Naive B cell (primary cell): ENCODE data around the gene SKIC3. TPM values are rescaled to one million over a fixed set of nuclear protein-coding genes. Genes with fewer than 3 reads are reported as not detected.
A peak's percentile ranks its signal among the peaks of the same experiment; 100 is the strongest.

Source experiments
- ATAC-seq, 2 donors: fragments of 150-1000 bp; cut with Tn5 transposase; 2 replicates each; pipeline ENCODE4 v1.10.0; 2021; ENCODE audit warnings: low read depth in 2 of 2, mild to moderate bottlenecking in 2 of 2, moderate library complexity in 2 of 2
- DNase-seq: peaks from one replicate; pipeline ENCODE4 v3.0.0; 2022
- H3K27ac Mint-ChIP-seq, 6 donors: one replicate each; pipeline ENCODE4 v1.8.0; 2020 to 2022; ENCODE audit warnings: mild to moderate bottlenecking in 6 of 6, mixed read lengths in 6 of 6, moderate library complexity in 5 of 6, inconsistent platforms in 2 of 6
- H3K27me3 Mint-ChIP-seq, 3 donors: one replicate each; pipeline ENCODE4 v1.8.0; 2021 to 2022; ENCODE audit warnings: mixed read lengths in 3 of 3, mild to moderate bottlenecking in 1 of 3
- H3K36me3 Mint-ChIP-seq, 2 donors: one replicate each; pipeline ENCODE4 v1.8.0; 2020 to 2022; ENCODE audit warnings: mixed read lengths in 2 of 2, inconsistent platforms in 1 of 2, mild to moderate bottlenecking in 1 of 2
- H3K4me1 Mint-ChIP-seq, 3 donors: one replicate each; pipeline ENCODE4 v1.8.0; 2020 to 2022; ENCODE audit warnings: mixed read lengths in 3 of 3, inconsistent platforms in 1 of 3, mild to moderate bottlenecking in 1 of 3, moderate library complexity in 1 of 3
- H3K4me3 Mint-ChIP-seq, 8 donors: one replicate each; pipeline ENCODE4 v1.8.0; 2020 to 2022; ENCODE audit warnings: mild to moderate bottlenecking in 8 of 8, mixed read lengths in 8 of 8, moderate library complexity in 8 of 8, inconsistent platforms in 2 of 8
- H3K9me3 Mint-ChIP-seq, 7 donors: one replicate each; pipeline ENCODE4 v1.8.0; 2020 to 2022; ENCODE audit warnings: mixed read lengths in 7 of 7, mild to moderate bottlenecking in 5 of 7, inconsistent platforms in 2 of 7, moderate library complexity in 1 of 7
- polyA plus RNA-seq, 6 donors: library from polyadenylated mRNA; unstranded; fragments of 300-500 nt; fragmentation: Illumina TruSeq; gene quantifications; one replicate each; pipeline ENCODE4 v1.2.3, GENCODE V29; 2021; ENCODE audit warnings: low read depth in 6 of 6

The SKIC3 gene
- polyA plus RNA-seq, 6 donors from 2014 or later: 31.3 to 57.4 (median 38.9) TPM

GRCh38 chr5:95520206-95520605 is 34.6 kb downstream of the SKIC3 start:
- peak overlapping the region in 1 of 6 donors; percentile 73 for H3K27ac Mint-ChIP-seq
- peaks cover 33 to 38% of the 10 kb centered on the region in 2 donors for H3K36me3 Mint-ChIP-seq
- H3K27me3 Mint-ChIP-seq: no peaks in the 10 kb centered on the region
- no peak overlapping the region for H3K4me3 Mint-ChIP-seq
- DNase-seq (no peak), ATAC-seq (no peak)
- peaks cover 0 to 4% (median 0%) of the 10 kb centered on the region in 7 donors for H3K9me3 Mint-ChIP-seq
- H3K4me1 Mint-ChIP-seq: no peaks in the 10 kb centered on the region

GRCh38 chr5:95519681-95520080 is 35.1 kb downstream of the SKIC3 start:
- ATAC-seq: no peak
- Mint-ChIP-seq H3K36me3 (peaks cover 33 to 38% of the 10 kb centered on the region in 2 donors), H3K9me3 (peaks cover 0 to 4% (median 0%) of the 10 kb centered on the region in 7 donors)

GRCh38 chr5:95519151-95519550 is 35.6 kb downstream of the SKIC3 start:
- DNase-seq (no peak), ATAC-seq (no peak)
- no peaks in the 10 kb centered on the region for H3K27me3 Mint-ChIP-seq
- H3K36me3 Mint-ChIP-seq: peaks cover 33 to 38% of the 10 kb centered on the region in 2 donors
- H3K27ac Mint-ChIP-seq: peak overlapping the region in 1 of 6 donors; percentile 75
- no peak overlapping the region for H3K4me3 Mint-ChIP-seq
- H3K9me3 Mint-ChIP-seq: peaks cover 0 to 4% (median 0%) of the 10 kb centered on the region in 7 donors
- no peaks in the 10 kb centered on the region for H3K4me1 Mint-ChIP-seq

More at GRCh38 chr5:95519681-95520080, 35.1 kb downstream of the SKIC3 start:
- DNase-seq: no peak
- Mint-ChIP-seq H3K27me3 (no peaks in the 10 kb centered on the region), H3K27ac (peak overlapping the region in 1 of 6 donors; percentile 22), H3K4me3 (no peak overlapping the region), H3K4me1 (no peaks in the 10 kb centered on the region)

GRCh38 chr5:95518417-95518816 is 36.4 kb downstream of the SKIC3 start:
- ATAC-seq (no peak), DNase-seq (no peak)
- peaks cover 33 to 38% of the 10 kb centered on the region in 2 donors for H3K36me3 Mint-ChIP-seq
- peaks cover 0 to 4% (median 0%) of the 10 kb centered on the region in 7 donors for H3K9me3 Mint-ChIP-seq
- no peaks in the 10 kb centered on the region for H3K27me3 Mint-ChIP-seq
- peak overlapping the region in 2 of 6 donors; percentile 38 to 75 for H3K27ac Mint-ChIP-seq
- no peak overlapping the region for H3K4me3 Mint-ChIP-seq
- H3K4me1 Mint-ChIP-seq: no peaks in the 10 kb centered on the region

- Mint-ChIP-seq H3K27ac (no peak overlapping the region), H3K36me3 (peaks cover 16 to 39% of the 10 kb centered on the region in 2 donors), H3K9me3 (no peaks in the 10 kb centered on the region), H3K4me3 (no peak overlapping the region), H3K4me1 (no peaks in the 10 kb centered on the region), H3K27me3 (no peaks in the 10 kb centered on the region)
- DNase-seq: no peak
- ATAC-seq: no peak
Observed at GRCh38 chr5:95511606-95512005, 43.2 kb downstream of the SKIC3 start.

- H3K36me3 Mint-ChIP-seq: peaks cover 21 to 47% of the 10 kb centered on the region in 2 donors
Observed at GRCh38 chr5:95508550-95508949, 46.2 kb downstream of the SKIC3 start.

More at GRCh38 chr5:95508550-95508949, 46.2 kb downstream of the SKIC3 start:
- Mint-ChIP-seq H3K27me3 (no peaks in the 10 kb centered on the region), H3K9me3 (no peaks in the 10 kb centered on the region), H3K27ac (peak overlapping the region in 3 of 6 donors; percentile 7 to 68 (median 42)), H3K4me1 (no peaks in the 10 kb centered on the region), H3K4me3 (no peak overlapping the region)
- no peak for ATAC-seq
- no peak for DNase-seq

Other genes with a start within 250 kb of the SKIC3 start
- 1 to 10 TPM in 2 of 6 donors, not detected in 4; 1.2 to 1.3 TPM for gene FAM81B, start 163.6 kb downstream of the SKIC3 start, polyA plus RNA-seq
- gene ARSK, start 124 bp upstream of the SKIC3 start, polyA plus RNA-seq: 1 to 10 TPM; 4.8 to 8.8 (median 6.1) TPM
- under 1 TPM in 5 of 6 donors, not detected in 1; 0.33 to 0.71 (median 0.61) TPM for gene GPR150, start 65.1 kb upstream of the SKIC3 start, polyA plus RNA-seq
- gene RFESD, start 91.8 kb upstream of the SKIC3 start, polyA plus RNA-seq: 1 to 10 TPM in 5 of 6 donors, not detected in 1; 3.9 to 5.9 (median 5.5) TPM
- gene SPATA9, start 128.0 kb upstream of the SKIC3 start, polyA plus RNA-seq: not detected
- gene RHOBTB3, start 176.4 kb upstream of the SKIC3 start, polyA plus RNA-seq: 1 to 10 TPM in 3 of 6 donors, not detected in 3; 1.5 to 2.1 (median 1.7) TPM